Right kidney (tissue), 1 donor: Measurements from ENCODE around the gene PCDHA4.

ENCODE experiments used
- DNase-seq: peaks from one replicate; pipeline ENCODE4 v3.0.0-alpha.2; 2016

The PCDHA4 gene

GRCh38 chr5:140855772-140856674, 49.2 kb downstream of the PCDHA4 start, which contains the start of gene PCDHA10:
PCDHA10 (plus strand) TSS chr5:140855897; CDS start chr5:140856049, 152 bp downstream.
- DNase-seq, result peak; percentile 3

GRCh38 chr5:140857177-140857986, 50.5 kb downstream of the PCDHA4 start:
- DNase-seq, result no peak

GRCh38 chr5:140857987-140858240, 51.0 kb downstream of the PCDHA4 start:
- DNase-seq, result no peak

- DNase-seq, result no peak
These were observed 55.8 kb downstream of the PCDHA4 start for GRCh38 chr5:140862441-140863295.
